HG03139 (cell line): ENCODE data around the gene SHH.
A peak's percentile ranks its signal among the peaks of the same experiment; 100 is the strongest.
"Not testable (repeated sequence)": the region's sequence is repeated elsewhere in the genome, so short reads cannot be mapped to it uniquely, and the experiment has no call there.

Experiments
- ATAC-seq: cut with Tn5 transposase; IDR thresholded peaks from one replicate; pipeline ENCODE4 v1.9.1; 2021; ENCODE audit not compliant: unreplicated experiment

The SHH gene

DNA sequence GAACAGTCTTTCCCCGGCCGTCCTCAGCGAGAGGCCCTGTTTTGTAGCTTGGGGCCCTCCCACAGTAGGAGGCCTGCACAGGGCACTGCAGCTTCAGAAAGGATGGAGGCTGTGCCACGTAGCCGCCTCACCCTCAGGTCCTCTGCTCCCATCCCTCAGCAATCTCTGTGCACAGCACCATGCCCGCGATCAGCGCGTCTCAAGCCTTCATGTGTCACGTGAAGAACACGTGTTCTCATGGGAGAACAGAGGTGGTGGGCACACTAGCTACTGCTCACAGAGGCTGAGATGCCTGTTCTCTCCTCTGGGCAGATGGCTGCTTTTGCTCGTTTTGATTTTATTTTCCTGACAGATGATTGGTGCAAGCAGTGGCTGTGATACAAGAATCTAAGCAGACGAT, 8.5 kb upstream of the SHH start:
- ATAC-seq = no peak

DNA sequence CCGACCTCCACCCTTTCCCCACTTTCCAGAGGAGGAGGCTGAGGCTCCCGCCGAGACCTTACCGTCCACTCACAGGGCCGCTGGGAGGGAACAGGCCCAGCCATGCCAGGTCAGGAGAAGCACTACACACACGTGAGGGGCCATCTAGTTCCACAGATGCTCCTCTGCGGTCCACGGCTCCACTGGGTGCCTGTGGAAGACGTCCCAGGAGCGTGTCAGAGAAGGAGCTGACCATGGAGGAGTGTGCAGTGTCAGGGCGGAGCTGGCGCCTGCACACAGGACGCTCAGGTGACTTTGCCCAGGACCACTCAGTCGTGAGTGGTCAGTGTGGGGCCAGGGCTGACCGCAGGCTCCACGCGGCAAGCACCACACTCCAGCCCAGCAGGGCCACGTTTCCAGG, 8.0 kb upstream of the SHH start:
- no peak for ATAC-seq

DNA sequence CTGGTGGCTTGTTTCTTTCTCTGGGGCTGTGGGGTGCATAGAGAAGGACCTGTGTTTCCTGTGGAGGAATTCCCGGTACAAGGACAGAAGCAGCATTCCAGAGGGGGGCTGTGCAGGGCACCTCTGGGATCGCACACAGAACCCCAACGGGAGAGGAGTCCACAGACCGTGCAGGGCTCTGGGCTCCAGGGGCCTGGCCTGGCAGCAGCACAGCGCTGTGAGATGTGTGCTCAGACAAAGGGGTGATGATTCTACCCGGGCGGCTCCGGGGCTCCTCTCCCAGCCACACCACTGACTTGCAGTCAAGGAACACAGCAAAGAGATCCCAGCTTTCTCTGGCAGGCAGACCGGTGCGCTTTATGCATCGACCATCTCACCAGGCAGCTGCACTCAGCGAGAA, 6.9 kb upstream of the SHH start:
- ATAC-seq = no peak

DNA sequence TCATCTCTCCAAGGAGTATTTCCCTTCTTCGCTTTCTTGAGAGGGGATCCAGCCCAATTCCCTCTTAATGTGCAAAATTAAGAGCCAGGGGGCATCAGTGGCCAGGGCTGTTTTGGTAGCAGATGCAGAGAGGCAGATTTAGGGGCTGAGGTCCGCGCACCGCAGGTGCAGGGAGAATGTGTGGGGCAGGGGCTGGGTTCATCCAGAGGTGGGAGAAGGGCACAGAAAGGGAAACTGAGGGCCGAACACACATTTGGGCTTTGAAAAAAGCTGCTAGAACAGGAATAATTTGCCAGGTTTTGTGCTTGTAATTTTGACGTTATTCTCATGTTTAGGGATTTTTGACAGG, 6.5 kb upstream of the SHH start:
- ATAC-seq = no peak

DNA sequence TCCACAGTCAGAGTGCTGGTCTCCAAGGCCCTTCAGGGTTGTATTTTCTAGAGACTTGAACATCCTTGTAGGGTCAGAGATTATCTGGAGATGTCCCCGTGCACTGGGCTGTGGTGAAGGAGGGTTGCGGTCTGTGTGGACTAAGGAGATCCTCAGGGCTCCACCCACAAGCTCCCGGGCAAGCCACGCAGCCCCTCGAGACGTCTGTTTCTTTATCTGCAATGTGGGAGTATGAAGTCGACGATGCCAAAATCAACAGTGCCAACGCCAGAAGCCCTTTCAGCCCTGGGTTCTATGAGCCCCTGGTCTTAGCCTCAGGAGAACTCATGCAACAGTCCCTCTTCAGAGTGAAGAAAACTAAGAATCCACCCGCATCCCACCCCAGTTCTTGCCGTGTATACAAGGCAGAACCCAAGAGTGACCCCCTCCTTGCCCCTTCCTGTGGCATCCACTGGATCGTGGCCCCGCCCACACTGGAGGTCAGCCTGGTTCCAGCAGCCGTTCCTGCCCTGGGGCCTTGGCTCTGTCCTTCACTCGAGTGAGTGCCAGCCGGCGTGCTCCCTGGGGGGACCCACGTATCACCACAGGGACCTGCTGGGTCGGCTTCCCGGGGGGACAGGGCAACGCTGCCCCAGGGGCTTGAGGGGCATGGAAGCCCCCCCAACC, 6.0 kb upstream of the SHH start:
- ATAC-seq = no peak

DNA sequence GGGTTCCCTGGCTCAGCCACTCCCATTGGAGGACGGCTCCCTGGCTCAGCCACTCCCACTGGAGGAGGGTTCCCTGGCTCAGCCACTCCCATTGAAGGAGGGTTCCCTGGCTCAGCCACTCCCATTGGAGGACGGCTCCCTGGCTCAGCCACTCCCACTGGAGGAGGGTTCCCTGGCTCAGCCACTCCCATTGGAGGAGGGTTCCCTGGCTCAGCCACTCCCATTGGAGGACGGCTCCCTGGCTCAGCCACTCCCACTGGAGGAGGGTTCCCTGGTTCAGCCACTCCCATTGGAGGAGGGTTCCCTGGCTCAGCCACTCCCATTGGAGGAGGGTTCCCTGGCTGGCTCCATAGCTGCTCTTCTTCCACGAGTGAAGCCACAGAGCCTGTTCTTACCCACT, 5.3 kb upstream of the SHH start:
- not testable (repeated sequence) for ATAC-seq

DNA sequence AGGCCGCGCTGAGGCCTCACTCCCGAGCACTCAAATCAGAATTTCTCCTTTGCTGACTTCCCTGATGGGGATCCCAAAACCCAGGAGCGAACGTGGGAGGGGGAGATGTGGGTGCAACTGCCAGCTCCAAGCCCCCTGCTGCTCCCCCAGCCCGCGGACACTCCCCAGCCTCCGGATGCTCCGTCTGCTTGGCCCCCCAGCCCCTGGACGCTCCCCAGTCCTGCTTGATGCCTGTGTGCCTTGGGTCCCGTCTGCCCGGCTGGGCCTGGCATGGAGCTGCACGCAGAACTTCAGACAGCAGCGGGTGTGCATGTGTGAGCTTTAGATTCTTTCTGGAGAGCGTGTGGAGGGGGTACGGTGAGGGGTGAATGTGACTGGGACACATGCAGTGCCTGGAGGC, 4.7 kb upstream of the SHH start:
- ATAC-seq = no peak

DNA sequence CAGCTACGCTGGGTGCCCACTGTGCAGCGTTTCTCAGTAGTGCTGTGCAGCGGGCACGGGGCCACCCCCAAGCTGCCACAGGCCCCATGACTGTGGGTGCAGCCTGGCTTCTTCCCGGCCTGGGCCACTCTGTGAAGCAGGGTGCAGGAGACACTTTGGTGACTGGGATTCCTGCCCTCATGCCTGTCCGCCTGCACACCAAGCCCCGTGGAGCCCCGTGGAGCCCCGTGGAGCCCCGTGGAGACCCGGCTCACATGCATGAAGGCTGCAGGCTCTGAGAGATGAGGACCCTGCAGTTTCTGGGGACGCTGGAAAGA, 3.9 kb upstream of the SHH start:
- ATAC-seq = no peak

DNA sequence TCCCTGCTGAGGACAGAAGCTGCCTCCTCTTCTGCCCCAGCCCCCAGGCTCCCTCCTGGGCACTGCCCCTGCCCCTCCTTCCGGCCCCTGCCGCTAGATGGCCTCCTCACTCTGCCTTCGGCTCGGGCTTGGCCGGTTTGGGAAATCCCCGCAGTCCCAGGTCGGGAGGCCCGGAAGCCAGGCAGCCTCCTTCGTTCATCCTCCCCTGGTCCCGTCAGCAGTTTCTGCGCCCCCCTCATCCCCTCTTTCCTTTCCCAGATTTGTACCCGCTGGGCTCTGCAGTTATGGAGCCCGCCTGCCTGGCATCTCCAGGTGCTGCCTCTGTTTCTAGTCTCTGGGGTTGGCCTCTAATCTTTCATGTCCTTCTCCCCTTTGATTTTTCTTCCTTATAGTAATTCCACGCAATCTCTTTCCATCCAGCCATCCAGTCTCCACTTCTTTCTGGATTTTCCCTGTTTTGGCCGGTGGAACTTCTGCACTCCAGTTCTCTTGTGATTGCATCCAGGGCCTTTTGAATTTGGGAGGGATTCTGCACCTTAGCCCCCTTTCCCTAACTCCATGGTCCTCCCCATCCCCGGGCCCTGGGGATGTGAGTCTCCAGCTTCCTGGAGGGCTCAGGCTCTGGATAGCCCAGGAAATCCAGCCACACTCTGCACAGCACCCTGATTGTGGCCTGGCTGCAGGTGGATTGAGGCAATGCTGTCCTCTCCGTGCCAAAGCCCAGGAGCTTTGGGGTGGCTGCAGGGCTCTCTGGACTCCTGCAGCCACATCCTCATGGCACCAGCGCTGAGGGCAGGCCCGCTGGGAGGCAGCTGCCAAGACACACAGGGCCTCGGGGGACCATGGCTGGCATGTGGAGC, 3.3 kb upstream of the SHH start:
- ATAC-seq = peak; percentile 74

DNA sequence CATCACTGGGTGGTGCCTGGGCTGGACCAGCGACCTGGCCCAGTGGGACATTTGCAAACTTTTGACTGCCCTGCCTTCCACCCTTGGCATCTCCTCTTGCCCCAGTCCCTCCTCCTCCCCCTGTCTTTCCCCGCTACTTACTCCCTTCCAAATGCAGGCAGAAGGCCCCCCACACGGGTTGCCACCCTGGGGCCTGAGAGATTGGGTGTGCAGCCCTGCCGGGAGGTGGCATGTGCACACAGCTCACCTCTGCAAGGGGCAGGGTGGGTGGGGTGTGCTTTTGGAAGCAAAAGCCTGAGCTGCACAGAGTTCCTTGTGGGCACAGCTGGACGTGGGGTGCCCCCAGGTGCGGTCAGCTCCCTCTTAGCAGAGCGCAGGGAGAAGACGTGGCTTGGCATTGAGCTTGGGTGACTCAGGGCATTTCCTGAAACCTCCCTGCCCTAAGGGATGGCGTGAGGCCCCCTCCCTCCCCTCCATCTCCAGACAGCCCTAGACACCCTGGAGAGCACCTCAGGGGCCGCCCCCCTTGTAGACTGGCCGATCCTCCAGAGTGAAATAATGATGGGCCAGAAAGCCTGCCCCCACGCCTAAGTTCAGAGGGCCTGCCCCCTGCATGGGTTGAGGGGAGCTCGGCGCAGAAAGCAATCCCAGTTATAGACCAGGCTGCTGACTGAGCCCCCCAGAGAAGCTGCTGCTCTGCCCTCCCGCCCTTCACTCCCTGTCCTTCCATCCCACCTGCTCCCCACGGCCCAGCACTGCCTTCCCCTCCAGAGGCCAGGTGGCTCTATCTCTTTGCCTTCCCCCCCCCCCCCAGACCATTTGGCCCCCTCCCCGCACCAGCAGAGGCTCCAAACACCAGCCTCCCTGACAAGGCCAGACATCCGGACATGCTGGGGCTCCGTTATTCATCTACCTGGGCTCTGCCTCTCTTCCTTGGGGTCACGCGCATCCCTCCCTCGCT, 2.3 kb upstream of the SHH start:
- no peak for ATAC-seq

DNA sequence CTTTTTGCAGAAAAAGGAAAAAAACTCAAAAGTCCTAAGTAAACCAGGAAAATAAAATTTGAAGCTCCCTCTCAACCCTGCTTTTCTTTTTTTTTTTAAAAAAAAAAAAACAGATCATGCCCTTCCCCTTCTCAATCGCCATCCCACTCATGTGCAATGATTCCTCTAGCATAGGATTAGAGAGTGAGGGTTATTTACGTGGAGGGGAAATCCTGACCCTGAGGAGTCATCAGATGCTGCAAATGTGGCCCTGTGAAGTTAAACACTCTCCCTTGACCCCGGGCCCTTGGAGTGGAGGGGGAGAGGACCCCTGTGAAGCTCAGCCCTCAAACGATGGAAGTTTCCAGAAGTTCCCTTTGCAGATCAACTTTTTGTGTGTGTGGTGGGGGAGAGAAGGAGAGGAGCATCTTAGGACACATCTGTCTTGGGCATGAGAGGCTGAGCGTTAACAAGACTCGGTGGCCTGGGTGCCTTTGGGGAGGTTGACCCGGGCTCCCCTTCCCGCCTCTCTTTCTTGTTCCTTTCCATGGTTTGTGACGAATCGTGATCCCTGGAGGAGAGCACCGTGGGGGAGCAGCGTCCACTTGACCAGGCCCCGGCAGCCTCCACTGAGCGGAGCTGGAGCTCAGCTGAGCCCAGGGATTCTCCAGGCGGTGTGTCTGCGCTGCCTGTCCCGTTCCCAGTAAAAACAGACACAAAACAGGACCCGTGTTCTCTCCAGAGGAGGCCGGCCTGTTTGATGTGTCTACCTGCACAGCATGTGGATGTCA, 1.5 kb upstream of the SHH start:
- no peak for ATAC-seq

DNA sequence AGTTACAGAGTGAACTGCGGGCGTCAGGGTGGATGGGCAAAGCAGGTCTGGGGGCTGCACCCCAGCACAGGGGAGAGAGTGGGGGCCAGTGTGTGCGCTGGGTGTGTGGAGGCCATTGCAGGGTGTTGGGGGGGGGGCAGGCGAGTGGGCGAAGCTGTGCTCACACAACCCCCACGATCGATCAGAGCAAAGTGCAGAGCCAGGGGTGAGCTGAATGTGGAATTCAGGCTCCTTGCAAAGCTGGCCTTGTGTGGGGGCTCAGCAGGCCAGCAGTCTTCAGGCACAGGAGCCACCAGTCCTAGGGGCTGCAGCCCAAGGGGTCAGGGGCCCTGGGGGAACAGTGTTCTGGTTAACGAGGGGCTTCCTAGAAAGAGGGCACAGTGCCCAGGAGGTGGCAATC, 862 bp upstream of the SHH start:
- no peak for ATAC-seq

DNA sequence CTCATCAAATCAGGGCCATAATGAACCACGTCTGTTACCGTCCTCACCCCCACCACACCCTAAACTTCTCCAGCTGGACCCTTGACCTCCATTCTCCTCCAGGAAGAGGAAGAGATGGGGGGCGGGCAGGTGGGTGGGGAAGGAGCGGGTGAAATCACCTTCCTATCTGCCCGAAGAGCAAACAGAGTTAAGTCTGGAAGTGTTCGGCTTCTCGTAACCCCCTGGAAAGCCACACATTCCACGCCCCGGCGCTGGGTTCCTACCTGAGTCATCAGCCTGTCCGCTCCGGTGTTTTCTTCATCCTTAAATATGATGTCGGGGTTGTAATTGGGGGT, 736 bp downstream of the SHH start:
- no peak for ATAC-seq

DNA sequence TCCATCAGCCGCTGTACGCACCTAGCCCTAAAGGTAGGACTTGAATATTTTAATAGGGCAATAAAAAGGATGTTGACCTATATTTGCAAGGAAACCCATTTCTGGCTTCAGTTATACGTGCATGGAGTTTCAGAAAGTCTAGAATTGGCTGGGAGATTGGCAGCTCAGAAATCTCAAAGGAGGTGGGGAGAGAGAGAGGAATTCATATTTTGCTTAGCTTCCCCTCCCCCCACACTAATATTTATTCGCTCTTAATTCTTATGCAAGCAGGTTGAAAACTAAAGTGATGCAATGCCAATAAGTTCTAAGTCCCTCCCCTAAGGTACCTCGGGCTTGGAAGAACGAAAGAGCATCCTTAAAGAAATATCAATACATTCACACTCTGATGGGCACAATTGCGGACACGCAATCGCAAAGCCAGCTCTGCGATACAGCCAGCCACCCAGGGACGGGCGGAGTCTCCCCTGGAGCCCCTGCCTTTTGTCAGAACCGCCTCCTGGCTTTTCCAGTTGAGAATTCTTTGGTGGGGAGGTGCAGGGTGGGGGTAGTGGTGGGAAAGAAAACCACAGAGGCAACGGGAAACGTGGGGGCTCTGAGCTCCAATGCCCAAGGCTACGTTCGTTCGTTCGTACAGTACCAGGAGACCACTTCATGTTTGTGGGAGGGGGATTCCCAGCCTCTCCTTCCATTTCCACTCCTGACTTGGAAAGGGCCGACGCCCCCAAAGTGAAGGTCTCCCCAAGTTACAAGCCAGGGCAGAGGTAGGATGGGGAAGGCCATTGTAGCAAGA, 1.3 kb downstream of the SHH start:
- ATAC-seq = no peak

DNA sequence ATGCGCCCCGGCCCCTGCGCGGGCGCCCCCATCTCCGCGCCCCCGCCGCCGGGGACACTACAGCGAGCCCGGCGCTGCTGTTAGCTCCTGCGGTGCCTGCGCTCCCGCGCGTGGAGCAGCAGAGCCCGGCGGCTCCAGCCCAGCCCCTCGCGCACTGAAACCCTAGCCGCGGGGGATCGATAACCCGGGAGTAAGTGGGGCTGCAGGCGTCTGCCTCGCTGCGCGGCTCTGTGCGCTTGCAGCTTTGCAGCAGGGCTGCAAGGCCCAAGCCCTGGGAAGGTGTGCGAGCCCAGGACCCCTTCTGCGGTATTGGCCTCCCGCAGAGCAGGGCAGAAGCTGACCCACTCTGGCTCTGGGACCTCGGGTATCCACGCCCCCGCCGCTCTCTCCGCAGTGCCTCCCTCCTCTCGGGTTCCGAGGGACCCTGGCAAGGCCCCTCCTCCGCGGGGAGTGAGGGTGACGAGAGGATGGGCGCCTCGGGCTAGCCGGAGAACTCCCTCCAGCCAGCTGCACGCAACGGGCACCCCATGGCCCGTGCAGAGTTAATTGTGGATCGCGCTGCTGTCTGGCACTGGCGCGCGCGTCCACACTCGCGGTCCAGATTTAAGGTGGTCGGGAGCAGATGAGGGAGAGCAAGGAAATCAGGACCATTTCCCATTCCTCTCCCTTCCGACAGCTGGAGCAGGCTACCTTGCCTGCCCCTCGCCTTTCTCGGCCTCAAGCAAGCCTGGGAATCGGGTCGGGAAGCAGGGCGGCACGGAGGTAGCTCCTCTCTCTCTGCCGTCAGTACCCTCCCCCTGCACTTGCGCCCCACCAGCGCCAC, 2.1 kb downstream of the SHH start:
- no peak for ATAC-seq

DNA sequence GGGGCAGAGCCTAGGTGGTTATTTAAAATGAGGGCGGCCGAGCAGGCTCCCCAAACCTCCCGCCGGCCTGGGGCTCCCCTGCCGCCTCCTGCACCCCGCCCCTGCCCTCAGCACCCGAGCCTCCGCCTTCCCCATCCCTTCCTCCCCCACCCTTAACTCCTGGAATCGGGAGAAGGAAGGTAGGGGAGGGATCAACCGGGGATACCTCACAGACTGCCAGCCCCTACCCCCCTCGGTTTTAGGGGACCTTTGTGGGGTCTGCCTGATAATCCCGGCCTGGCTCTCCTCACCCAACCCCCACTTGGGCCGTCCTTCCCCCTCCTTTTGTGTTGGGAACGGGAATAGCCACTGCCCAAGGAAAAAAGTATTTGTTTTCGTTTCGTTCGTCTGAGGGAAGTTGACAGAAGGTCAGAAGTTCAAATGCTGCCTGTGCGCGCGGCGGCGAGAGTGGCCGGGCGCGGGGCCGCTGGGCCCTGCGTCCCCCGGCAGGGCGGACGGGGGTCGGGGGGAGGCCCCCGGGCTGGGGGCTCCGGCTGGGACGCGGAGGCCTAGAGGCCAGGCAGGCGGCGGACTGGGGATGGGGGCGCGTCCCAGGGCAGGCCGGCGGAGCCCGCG, 2.8 kb downstream of the SHH start:
- no peak for ATAC-seq

DNA sequence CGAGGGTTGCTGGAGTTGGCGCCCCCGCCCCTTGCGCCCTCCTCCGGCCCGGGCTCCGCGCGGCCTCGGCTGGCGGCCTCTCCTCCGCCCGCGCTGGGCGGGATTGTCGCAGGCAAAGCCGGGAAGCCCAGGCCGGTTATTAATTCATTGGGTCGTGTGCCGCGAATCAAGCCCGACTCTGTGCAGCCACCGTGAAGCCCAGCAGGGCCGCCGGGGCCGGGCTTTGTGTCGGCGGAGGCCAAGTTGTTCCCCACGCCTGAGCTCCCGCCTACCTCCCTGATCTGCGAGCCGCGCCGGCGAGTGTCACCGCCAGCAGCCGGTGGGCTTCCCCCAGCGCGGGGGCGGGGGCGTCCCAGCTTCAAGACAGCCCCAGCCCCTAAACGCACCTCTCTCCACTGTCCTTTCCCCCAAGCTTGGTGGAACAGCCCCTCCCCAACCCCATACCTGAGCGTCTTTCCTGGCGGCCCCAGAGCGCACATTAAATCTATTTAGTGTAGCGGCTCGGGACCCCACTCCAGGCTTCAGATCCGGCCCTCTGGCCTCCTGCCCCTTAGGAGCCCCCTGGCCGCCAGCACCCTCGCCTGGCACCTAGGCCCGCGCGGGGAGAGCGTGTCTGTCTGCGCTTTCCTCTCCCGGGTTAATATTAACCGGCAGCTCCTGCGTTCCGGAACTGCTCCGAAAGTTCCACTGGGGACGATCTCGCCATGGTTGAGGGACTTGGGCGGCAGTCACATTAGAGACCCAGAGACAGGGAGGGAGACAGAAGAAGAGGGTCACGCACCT, 3.5 kb downstream of the SHH start:
- no peak for ATAC-seq

DNA sequence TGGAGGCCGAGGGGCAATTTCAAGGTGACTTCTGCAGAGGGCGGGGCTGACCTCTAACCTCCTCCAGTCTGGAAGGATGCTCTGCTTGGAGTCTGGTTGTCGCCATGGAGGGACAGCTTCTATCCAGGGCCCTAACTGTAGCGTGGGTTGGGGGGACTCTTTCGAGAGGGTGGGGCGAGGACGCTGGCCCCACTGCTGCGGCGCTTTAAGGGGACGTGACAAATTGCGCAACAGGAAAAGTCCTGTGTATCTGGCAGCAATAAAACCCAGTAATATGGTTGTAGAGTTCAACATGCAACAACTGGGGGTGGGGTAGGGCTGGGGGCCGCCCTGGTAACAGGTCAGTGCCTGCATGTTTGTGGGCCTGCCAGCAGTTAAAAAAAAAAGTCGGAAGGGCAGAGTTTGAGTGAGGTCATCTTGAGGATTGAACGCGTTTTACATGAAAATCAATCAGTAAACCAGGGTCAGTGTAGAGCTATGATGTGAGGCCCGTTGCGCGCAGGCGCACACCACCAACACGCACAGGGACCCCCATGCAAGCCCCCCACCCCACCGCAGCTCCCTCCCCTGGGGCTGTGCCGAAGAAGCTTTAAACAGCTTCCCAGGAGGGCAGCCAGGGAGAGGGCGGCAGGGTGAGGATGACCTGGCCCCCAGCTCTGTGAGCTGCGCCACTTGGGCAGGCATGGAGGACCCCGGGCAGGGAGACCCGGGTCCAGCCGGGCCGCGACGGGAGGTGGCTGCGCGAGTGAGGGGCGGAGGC, 4.3 kb downstream of the SHH start:
- ATAC-seq = peak; percentile 32
